Nucleus accumbens (tissue), 56 donors: ENCODE measurements around the gene PKP1.

Experiments
- DNase-seq, 56 donors: peaks; one replicate each; lab custom pipeline; 2025; lab: John Stamatoyannopoulos, UW

The PKP1 gene

DNA sequence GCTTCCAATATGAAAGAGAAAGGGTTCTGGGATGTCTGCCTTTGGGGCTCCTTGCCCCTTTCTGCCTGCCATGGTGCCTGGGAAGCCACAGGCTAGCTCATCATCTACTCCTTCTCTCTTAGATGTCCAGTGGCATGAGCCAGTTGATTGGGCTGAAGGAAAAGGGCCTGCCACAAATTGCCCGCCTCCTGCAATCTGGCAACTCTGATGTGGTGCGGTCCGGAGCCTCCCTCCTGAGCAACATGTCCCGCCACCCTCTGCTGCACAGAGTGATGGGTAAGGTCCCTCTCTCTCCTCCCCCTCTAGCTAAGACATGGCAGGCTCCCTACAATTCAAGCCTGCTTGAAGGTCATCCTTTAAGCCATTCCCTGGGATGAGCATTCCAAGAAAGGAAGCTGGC, 41.0 kb downstream of the PKP1 start:
- no peak for DNase-seq

GRCh38 chr1:201324821-201325677, 41.7 kb downstream of the PKP1 start:
- DNase-seq, result no peak

- DNase-seq, result no peak
Measured at GRCh38 chr1:201325678-201326060, 42.4 kb downstream of the PKP1 start.

DNA sequence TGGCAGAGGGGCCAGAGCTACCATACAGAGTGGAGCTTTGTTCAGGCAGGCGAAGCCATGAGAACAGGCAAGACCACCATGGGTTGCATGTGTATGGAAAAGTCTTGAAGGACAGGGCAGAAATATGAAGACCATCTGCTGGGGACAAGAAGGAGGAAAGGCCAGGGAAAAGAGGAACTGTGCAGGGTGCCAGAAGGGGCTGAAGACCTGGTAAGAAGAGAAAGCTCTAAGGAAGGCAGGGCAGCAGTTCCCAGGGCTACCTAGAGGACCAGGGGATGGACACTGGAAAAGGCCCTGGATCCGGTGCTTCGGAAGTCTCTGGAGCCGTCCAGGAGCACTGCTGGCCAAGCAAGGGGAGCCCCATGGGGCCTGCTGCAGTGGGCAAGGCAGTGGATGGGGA, 43.4 kb downstream of the PKP1 start:
- no peak for DNase-seq

- no peak for DNase-seq
Measured at GRCh38 chr1:201327687-201328240, 44.5 kb downstream of the PKP1 start.

DNA sequence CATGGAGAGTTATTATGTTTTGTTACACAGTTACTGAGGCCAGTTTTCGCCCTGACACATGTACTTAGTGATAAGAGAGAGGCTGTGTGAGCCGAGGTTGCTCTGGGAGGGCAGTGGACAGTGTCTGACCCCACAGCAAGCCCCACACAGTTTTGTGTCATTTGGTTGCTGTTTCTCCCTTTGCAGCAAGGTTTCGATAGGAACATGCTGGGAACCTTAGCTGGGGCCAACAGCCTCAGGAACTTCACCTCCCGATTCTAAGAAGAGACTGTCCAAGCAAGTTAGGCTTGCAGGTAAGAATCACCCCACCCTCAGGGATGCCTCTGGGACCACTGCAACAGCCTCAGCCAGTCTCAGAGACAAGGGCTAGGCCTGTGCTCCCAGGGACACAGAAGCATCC, 45.3 kb downstream of the PKP1 start:
- DNase-seq, result no peak

GRCh38 chr1:201329286-201329685, 46.0 kb downstream of the PKP1 start:
- DNase-seq, result no peak

GRCh38 chr1:201329801-201330200, 46.5 kb downstream of the PKP1 start:
- no peak for DNase-seq

DNA sequence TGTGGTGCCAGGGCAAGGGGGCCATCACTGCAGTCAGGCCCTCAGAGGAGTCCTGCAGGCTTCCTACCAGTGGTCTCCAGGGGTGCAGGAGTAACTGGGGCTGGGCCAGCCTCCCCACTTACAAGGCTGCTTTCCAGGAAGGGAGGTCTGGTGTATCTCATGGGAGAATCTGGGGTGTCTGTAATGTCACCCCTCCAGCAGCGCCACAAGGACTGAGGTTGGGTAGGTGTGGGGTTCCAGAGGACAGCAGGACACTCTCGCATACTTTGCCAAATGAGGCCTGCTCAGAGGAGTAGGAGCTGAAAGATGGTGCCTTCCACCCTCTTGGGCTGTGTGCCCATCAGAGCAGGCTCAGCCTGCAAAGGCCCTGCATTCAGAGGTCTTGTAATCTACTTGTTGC, 47.2 kb downstream of the PKP1 start:
- DNase-seq, result no peak

DNA sequence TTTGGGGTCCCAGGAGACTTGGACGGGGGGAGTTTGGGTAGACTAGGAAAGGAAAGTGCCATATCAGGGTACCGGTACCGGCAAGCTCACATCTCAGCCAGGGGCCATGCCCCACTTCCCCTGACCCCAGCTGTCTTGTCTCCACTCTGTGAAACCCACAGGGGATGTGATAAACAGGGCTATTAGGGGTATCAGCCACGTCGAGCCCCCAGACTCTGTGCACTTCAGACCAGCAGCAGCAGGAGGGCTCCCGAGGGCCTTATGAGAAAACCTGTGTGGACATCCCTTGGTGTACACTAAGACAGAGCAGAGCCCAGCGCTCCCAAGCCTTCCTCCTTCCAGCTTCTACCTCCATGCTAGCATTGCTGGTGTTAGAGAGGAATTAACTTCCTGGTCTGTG, 47.9 kb downstream of the PKP1 start:
- DNase-seq, result no peak

- no peak for DNase-seq
Measured at GRCh38 chr1:201332021-201332420, 48.7 kb downstream of the PKP1 start.

- DNase-seq, result no peak
Measured at GRCh38 chr1:201332616-201333335, 49.5 kb downstream of the PKP1 start.

DNA sequence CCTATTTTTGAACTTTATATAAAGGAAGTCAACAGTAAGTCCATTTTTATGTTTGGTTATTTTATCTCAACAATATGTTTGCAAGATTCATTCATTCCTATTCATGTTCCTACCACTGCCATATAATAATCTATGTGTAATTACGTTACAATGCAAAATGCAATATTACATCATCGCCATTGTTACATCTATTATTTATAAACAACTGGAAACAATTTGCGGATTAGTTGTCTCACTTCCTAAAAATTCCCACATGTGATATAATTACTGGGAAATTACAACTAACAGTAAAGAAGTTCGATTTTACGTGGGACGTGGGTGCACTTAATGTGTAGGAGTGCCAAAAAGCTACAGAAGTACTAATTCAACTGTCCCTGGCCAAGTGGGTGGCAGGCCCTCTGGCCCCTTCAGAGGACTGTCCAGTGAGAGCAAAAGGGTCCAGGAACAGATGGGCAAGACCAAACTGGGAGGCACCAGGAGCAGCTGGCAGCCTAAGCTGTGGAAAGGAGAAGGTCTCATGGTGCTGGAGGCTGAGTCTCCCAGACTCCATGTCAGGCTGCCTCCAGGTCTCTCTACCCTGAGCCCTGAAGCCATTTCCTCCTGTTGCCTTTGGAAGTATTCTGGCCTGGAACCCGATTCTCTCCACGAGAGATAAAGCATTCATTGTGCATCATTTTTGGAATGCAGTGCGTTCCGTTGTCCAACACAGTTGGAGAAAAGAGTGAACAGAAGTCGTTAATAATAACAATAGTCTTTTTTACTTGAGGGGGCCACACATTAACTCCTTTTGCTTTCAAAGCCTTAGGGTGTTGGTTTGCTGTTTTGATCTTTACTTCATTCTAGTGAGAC, 51.2 kb downstream of the PKP1 start:
- DNase-seq, result no peak

GRCh38 chr1:201335174-201335870, 52.0 kb downstream of the PKP1 start:
- DNase-seq, result no peak

- DNase-seq, result no peak
Measured at GRCh38 chr1:201335901-201336300, 52.6 kb downstream of the PKP1 start.

DNA sequence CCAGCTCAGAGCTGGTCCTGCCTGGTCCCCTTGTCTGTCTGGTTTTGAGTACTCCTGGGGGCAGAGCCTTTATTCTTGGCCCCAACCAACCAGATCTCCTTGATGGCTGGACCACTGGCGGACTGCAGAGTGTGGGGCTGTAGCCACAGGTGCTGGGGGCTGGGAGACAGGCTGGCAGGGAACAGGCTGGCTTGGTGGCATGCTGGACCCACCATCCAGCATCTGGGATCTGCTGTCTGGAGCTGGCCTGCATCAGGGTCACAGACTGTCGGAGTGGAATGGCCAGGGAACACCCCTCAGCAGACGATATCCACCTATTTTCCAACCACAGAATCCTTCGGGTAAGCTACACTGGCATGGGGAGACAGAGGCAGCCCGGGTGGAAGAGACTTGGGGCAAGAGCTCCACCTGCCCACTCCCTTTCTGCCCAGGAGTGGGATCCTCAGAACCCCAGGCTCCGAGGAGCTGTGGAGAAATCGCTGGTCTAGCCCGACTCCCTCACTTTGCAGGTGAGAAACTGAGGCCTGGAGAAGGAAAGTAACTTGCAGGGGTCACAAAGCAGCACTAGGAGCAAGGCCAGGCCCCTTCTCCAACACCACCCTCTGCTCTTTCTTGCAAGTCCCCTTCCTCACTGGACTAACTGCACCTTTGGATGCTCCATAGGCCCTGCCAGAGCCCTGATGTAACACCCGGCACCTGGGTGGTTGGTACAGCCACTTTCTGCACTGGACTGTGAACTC, 53.6 kb downstream of the PKP1 start:
- DNase-seq, result no peak

- DNase-seq, result no peak
Measured at GRCh38 chr1:201341377-201341776, 58.1 kb downstream of the PKP1 start.

DNA sequence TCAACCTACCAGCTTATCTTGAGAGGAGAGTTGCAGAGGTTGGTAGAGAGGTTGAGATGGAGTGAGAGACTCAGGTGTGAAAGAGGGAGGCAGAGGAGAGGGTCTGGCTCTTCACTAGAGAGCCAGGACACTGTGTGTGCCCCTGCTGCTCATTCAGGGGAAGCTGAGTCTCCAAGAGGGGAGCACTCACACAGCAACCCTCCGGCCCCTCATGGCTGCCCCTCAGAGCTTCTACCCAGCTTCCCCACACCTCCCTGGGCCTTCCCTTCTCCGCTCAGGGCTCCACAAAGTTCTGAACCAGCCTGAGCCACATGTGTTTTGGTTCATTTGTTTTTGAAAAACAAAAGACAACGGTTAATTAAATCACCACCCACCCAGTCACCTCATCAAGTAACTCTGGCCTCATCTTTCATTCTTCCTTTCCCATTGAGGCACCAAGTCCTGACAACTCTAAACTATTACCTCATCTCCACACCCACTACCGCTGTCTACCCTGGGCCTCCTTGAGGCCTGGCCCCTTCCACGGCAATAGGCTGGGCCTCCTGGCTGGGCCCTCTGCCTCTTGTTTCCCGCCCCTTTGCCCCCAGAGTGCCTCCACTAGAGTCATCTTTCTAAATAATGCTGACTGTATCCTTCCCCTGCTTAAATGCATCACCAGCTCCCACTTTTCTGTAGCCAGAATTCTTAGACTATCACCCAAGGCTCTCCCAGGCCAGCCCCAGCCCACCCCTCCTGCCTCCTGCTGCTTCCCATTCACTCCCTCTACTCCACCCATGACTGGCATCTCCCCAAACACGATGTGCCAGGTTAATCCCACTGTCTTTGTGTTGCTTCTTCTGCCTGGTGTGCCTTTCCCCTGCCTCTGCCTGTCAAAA, 61.1 kb downstream of the PKP1 start:
- DNase-seq, result no peak

GRCh38 chr1:201345081-201345355, 61.7 kb downstream of the PKP1 start:
- DNase-seq, result no peak
